GM12874 (cell line): ENCODE results near the gene KREMEN2.

Source experiments
- CTCF ChIP-seq: IDR thresholded peaks from 2 replicates; pipeline ENCODE4 v1.5.1; 2011; ENCODE audit warnings: low read depth, mild to moderate bottlenecking, control low read depth, low read length, moderate library complexity; ENCODE audit not compliant: insufficient read depth

KREMEN2 gene

GRCh38 chr16:3004319-3004718, 40.2 kb downstream of the KREMEN2 start:
- no peak for TF ChIP-seq CTCF

GRCh38 chr16:3004781-3005284, 40.8 kb downstream of the KREMEN2 start:
- no peak for TF ChIP-seq CTCF

GRCh38 chr16:3007059-3007956, 43.2 kb downstream of the KREMEN2 start:
- TF ChIP-seq CTCF = no peak

GRCh38 chr16:3007957-3008689, 44.0 kb downstream of the KREMEN2 start:
- TF ChIP-seq CTCF = no peak

GRCh38 chr16:3008690-3009037, 44.6 kb downstream of the KREMEN2 start:
- no peak for TF ChIP-seq CTCF

GRCh38 chr16:3009568-3010390, 45.7 kb downstream of the KREMEN2 start:
- no peak for TF ChIP-seq CTCF

- TF ChIP-seq CTCF = no peak
Measured at GRCh38 chr16:3010510-3010909, 46.4 kb downstream of the KREMEN2 start.
